Right renal cortex interstitium (tissue), 3 donors: ENCODE measurements around the gene FBXL5. TPM values are rescaled to one million over a fixed set of nuclear protein-coding genes. Genes with fewer than 3 reads are reported as not detected.

Experiments used
- DNase-seq, 3 donors: peaks; one replicate each; pipeline ENCODE4 v3.0.0-alpha.2; 2013; ENCODE audit warnings: low read depth in 3 of 3, low spot score in 2 of 3
- polyA plus RNA-seq, 3 donors: library from polyadenylated mRNA; unstranded; fragments of 120-200 nt; gene quantifications; one replicate each; pipeline ENCODE4 v1.2.1, GENCODE V29; 2013; ENCODE audit not compliant: insufficient read length in 3 of 3

Gene FBXL5
- polyA plus RNA-seq, 3 donors = 136 to 147 (median 140) TPM

DNA sequence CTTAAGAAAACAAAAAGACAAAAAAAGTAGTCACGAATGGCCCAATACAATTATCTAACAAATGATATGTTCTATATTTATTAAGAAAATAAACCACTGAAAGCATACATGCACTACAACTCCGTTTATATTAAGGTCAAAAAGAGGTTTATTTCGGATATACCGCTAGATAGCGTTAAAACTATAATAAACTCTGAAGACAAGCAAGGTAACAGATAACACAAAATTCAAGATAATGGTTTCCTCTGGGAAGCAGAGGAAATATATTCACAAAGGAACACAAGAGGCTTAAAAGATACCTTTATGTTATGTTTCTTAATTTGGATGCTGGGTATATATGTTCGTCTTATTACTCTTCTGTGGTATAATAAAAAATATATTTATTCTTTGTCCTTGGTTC is 21.7 kb upstream of the FBXL5 start:
- no peak for DNase-seq

DNA sequence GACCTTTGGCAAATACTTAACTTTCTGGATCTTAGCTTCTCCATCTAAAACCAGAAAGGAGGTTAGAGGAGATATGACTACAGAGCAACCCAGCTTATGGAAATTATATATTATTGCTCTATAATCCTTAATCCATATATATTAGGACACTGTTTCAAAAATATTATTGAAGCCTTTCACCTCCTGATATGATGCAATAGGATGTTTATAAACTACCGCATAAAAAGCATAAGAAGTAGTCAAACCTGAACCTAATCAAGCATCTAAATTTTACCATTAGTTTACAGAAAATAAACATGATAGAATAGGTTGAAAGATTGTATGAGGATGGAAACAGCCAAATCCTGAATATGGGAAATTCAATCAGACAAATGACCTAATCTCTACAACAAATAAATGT is 20.9 kb upstream of the FBXL5 start:
- DNase-seq = no peak

DNA sequence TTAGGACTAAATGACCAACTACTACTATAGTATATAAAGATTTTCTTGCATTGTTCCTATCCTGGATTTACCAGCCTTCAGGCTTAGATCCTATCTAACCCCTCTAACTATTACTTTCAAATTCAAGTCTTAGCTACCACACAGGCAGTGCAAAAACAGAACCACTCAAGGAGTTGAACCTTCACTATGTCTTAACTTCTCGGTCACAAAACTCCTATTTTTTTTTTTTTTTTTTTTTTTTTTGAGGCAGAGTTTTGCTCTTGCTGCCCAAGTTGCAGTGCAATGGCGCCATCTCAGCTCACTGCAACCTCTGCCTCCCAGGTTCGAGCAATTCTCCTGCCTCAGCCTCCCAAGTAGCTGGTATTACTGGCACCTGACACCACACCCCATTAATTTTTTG is 20.2 kb upstream of the FBXL5 start:
- DNase-seq = no peak

GRCh38 chr4:15674926-15675325 is 19.8 kb upstream of the FBXL5 start:
- no peak for DNase-seq

DNA sequence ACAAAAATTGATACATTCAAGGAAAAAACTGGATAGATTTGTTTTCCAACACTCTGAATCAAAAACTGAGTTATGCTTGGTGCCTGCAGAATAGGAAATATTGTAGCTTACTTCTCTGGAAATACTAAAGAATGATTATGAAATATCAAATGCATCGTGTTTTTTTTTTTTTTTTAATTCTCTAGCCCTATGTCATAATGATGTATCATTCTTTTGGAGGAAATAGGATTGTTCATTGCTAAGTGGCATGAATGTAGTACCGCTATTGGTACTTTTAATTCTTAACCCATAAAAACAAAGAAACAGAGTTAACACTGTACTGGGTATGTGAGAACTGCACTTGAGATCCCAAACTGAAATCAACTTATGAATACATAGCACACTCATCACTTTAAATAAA is 18.9 kb upstream of the FBXL5 start:
- no peak for DNase-seq

- no peak for DNase-seq
Observed at GRCh38 chr4:15673337-15673736, 18.2 kb upstream of the FBXL5 start.

DNA sequence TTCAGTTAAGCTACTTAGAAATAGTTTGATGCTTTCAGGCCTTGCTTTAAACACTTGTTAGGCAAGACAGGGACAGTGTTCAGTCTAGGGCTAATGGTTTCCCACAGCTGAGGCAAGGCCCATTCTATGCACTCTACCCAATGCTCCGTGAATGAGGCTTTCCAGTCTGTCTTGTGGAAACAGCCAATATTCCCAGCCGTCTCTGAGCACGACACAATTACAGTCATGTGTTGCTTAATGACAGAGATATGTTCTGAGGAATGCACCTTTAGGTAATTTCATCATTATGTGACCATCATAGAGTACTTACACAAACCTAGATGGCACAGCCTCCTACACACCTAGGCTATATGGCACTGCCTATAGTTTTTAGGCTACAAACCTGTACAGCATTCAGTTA is 16.9 kb upstream of the FBXL5 start:
- no peak for DNase-seq

GRCh38 chr4:15670576-15670975 is 15.4 kb upstream of the FBXL5 start:
- no peak for DNase-seq

- DNase-seq = no peak
Observed at GRCh38 chr4:15668566-15669435, 13.6 kb upstream of the FBXL5 start.

DNA sequence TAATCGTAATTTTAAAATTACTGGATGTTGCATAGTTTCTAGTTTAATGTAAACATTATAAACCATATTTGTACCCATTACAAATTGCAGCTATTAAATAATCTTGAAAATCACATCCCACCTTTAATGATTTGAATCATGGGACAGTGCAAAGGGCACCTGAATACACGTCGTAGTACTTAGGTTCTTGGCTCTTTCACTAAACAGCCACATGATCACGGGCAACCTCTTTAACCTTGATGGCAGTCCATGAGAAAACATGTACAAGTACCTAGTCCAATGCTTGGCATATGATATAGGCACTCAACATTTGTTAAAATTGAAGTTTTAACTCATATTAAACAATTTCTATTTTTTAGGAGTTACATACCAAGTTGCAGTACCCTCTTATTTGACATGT is 11.8 kb upstream of the FBXL5 start:
- no peak for DNase-seq

GRCh38 chr4:15665753-15666365 is 10.7 kb upstream of the FBXL5 start:
- DNase-seq = no peak

DNA sequence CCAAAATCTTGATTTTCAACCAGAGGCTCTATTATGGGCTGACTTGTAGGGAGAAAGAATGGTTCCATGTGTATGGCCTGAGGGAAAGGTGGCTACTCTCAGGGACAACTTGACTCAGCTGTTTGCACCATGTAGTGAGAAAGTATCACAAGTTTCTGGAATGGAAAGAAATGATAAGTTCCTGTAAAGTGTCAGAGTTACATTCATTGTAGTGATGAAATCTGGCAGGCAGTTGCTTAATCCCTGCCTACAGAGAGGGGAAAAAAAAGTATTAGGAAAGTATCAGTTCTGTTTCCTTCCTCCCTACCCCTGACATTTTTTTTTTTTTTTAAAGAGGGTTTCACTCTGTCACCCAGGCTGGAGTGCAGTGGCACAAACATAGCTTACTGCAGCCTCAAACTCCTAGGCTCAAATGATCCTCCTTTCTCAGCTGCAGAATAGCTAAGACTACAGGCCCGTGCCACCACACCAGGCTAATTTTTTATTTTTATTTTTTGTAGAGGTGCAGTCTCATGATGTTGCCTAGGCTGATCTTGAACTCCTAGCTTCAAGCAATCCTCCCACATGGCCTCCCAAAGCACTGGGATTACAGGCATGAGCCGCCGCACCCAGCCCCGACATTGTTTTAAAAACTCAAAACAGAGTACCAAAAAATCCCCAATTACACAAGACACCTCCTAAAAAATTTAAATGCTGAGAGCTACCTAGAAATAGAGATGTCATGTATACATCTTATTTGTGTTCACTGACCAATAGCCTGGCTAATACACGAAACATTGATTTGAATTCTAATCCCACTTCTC is 4.8 kb upstream of the FBXL5 start:
- no peak for DNase-seq

GRCh38 chr4:15658781-15659180 is 3.6 kb upstream of the FBXL5 start:
- DNase-seq = no peak

DNA sequence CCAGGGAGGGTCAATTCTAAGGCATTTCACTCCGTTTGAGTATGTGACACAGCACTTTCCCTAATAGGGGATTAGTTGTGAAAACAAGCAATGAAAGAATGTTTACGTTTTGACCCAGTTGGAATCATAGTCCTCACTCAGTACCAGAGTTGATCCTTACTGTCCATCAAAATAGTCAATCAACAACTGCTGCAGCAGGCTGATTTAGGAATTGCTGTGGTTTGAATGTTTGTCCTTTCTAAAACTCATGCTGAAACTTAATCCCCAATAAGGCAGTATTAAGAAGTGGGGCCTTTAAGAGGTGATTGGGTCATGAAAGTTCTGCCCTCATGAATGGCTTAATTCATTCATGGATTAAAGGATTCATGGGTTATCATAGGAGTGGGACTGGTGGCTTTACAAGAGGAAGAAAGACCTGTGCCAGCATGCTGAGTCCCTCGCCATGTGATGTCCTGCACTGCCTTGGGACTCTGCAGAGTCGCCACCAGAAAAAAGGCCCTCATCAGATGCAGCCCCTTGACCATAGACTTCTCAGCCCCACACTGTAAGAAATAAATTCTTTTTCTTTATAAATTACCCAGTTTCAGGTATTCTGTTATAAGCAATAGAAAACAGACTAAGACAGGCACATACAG is 3.1 kb upstream of the FBXL5 start:
- DNase-seq = no peak

- no peak for DNase-seq
Observed at GRCh38 chr4:15657366-15657765, 2.2 kb upstream of the FBXL5 start.

DNA sequence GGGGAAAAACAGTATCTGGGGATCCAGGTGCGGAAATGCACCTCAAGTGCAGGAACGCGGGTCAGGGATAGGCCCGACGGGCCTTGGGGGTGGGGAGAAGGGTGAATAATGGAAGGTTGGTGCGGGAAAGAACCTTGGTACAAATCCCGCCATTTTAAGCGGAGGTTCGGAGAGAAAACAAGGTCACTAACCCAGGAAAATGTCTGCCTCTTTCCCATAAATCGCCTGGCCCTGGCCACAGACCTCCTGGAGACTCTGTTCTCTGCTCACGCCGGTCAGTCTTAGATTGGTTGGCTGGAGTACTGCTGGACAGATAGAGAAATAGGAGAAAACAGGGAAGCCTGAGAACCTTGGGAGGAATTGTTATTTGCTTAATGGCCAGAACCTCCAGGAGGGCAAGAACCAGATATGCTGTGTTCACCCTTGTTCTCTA is 897 bp upstream of the FBXL5 start:
- peak in 2 of 3 donors; percentile 33 to 42 for DNase-seq

GRCh38 chr4:15654593-15655222 is 449 bp downstream of the FBXL5 start:
- DNase-seq = peak in 2 of 3 donors; percentile 36 to 41

DNA sequence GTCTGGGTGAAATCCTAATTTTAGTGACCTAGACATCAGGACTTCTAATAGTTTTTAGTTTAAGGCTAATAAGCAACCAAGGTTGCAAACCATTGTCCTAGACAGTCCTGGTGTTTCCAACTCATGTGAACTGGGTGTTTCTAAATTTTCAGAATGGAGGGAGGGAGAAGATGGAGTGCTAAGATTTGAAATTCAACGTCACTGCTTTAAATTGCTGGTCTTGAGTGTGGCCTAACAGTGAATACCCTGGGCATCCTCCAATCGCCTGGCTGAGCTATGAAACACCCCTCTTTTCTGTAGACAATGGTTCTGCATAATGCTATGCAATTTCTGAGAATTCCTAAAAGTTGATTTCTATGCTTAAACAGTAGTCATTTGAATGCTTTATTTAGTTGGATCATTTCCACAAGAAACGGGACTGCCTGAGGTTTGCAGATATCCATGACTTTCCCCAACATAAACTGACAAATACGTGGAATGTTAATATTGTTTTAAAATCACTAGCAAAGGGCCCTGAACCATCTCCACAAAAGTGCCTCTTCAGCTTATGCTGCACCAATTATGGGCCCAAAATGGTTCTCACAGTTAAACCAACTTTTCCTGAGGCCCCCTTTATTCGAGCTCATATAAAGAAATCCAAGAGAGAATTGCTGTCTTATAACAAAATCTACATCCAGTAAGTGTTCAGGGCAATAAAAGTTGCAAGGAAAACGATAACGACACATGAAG is 1.1 kb downstream of the FBXL5 start:
- peak in 2 of 3 donors; percentile 21 to 38 for DNase-seq

GRCh38 chr4:15653420-15653819 is 1.7 kb downstream of the FBXL5 start:
- DNase-seq = no peak

DNA sequence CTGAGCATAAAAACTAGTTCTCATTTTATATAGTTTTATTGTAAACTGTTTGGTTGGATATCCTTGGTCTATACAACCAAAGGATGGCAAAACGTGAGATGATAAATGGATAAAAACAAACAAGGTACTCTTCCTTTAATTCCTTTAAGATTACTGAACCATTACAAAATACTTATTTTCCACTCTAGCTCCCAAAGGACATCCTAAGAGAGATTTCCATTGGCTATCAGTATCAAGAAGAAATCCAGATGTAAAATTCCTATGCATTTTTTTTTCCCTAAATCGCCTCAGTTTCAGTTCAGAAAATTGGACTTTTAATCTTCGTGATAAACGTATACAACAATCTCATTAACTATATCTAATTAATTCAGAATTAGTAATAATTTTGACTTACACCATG is 2.3 kb downstream of the FBXL5 start:
- DNase-seq = no peak
